Liver (tissue), 9 donors: ENCODE results near the gene ELAVL1. TPM values are rescaled to one million over a fixed set of nuclear protein-coding genes. Genes with fewer than 3 reads are reported as not detected.

Source experiments
- DNase-seq: peaks from one replicate; pipeline ENCODE4 v3.0.0-alpha.2; 2017; ENCODE audit warnings: low spot score
- H3K27ac ChIP-seq, 2 donors: one replicate each; pipeline ENCODE4 v1.7.0; 2013; ENCODE audit warnings: inconsistent platforms in 2 of 2, low read length in 2 of 2, control low read depth in 1 of 2, low read depth in 1 of 2, mild to moderate bottlenecking in 1 of 2
- H3K27me3 ChIP-seq, 4 donors: one replicate each; pipeline versions ENCODE4 v1.6.1 to v1.7.0; 2013; ENCODE audit warnings: low read length in 3 of 4, inconsistent platforms in 1 of 4, mild to moderate bottlenecking in 1 of 4, moderate library complexity in 1 of 4; ENCODE audit not compliant: control insufficient read depth in 4 of 4, insufficient read depth in 4 of 4
- H3K36me3 ChIP-seq, 4 donors: one replicate each; pipeline versions ENCODE4 v1.6.1 to v1.7.0; 2013; ENCODE audit warnings: low read length in 3 of 4, mild to moderate bottlenecking in 3 of 4, low read depth in 1 of 4, moderate library complexity in 1 of 4; ENCODE audit not compliant: control insufficient read depth in 4 of 4, insufficient read depth in 3 of 4
- H3K4me1 ChIP-seq, 4 donors: one replicate each; pipeline versions ENCODE4 v1.6.1 to v1.7.0; 2013; ENCODE audit warnings: low read length in 3 of 4, mild to moderate bottlenecking in 3 of 4, moderate library complexity in 1 of 4; ENCODE audit not compliant: control insufficient read depth in 4 of 4, insufficient read depth in 4 of 4
- H3K4me3 ChIP-seq, 3 donors: one replicate each; pipeline versions ENCODE4 v1.6.1 to v1.7.0; 2013; ENCODE audit warnings: low read length in 3 of 3, control low read depth in 1 of 3, low read depth in 1 of 3, mild to moderate bottlenecking in 1 of 3
- H3K9ac ChIP-seq, 2 donors: one replicate each; pipeline ENCODE4 v1.7.0; 2013; ENCODE audit warnings: low read length in 2 of 2, mild to moderate bottlenecking in 2 of 2, moderate library complexity in 2 of 2, control low read depth in 1 of 2, low read depth in 1 of 2
- H3K9me3 ChIP-seq, 4 donors: one replicate each; pipeline versions ENCODE4 v1.6.1 to v1.7.0; 2013; ENCODE audit warnings: low read length in 3 of 4; ENCODE audit not compliant: control insufficient read depth in 4 of 4
- ATF3 ChIP-seq: IDR thresholded peaks from 2 replicates; pipeline ENCODE4 v1.6.1; 2016; ENCODE audit warnings: antibody characterized with exemption
- CTCF ChIP-seq: fragments of 150-350 bp; IDR thresholded peaks from 2 replicates; pipeline ENCODE4 v1.5.1; 2017; ENCODE audit warnings: improper control_type of control experiment, low read depth, low read length; ENCODE audit not compliant: missing input control
- EGR1 ChIP-seq, 2 donors: IDR thresholded peaks; 2 replicates each; pipeline ENCODE4 v1.6.1; 2016 to 2018; ENCODE audit warnings: antibody characterized with exemption in 2 of 2, low read depth in 2 of 2
- FOXA1 ChIP-seq: IDR thresholded peaks from 2 replicates; pipeline ENCODE4 v1.6.1; 2016; ENCODE audit warnings: antibody characterized with exemption
- FOXA2 ChIP-seq: IDR thresholded peaks from 2 replicates; pipeline ENCODE4 v1.6.1; 2016; ENCODE audit warnings: antibody characterized with exemption
- GABPA ChIP-seq, 2 donors: IDR thresholded peaks in 1 of 2; conservative IDR thresholded peaks in 1 of 2; 2 replicates each; pipeline ENCODE4 v1.6.1; 2016; ENCODE audit warnings: antibody characterized with exemption in 2 of 2, mild to moderate bottlenecking in 1 of 2, moderate library complexity in 1 of 2
- HNF4A ChIP-seq, 2 donors: conservative IDR thresholded peaks; 2 replicates each; pipeline ENCODE4 v1.6.1; 2016; ENCODE audit warnings: antibody characterized with exemption in 2 of 2, mild to moderate bottlenecking in 2 of 2
- HNF4G ChIP-seq: IDR thresholded peaks from 2 replicates; pipeline ENCODE4 v1.6.1; 2016; ENCODE audit warnings: antibody characterized with exemption
- JUND ChIP-seq, 2 donors: IDR thresholded peaks; 2 replicates each; pipeline ENCODE4 v1.6.1; 2016; ENCODE audit warnings: antibody characterized with exemption in 2 of 2
- MAX ChIP-seq: IDR thresholded peaks from 2 replicates; pipeline ENCODE4 v1.6.1; 2016; ENCODE audit warnings: antibody characterized with exemption
- NR2F2 ChIP-seq: IDR thresholded peaks from 2 replicates; pipeline ENCODE4 v1.6.1; 2016; ENCODE audit warnings: antibody characterized with exemption
- RAD21 ChIP-seq, 2 donors: IDR thresholded peaks; 2 replicates each; pipeline ENCODE4 v1.6.1; 2016; ENCODE audit warnings: antibody characterized with exemption in 2 of 2, mild to moderate bottlenecking in 2 of 2
- REST ChIP-seq: IDR thresholded peaks from 2 replicates; pipeline ENCODE4 v1.6.1; 2016; ENCODE audit warnings: antibody characterized with exemption, mild to moderate bottlenecking
- RXRA ChIP-seq, 2 donors: IDR thresholded peaks; 2 replicates each; pipeline ENCODE4 v1.6.1; 2017 to 2018; ENCODE audit warnings: antibody characterized with exemption in 2 of 2, mild to moderate bottlenecking in 1 of 2
- SP1 ChIP-seq: IDR thresholded peaks from 2 replicates; pipeline ENCODE4 v1.6.1; 2018; ENCODE audit warnings: antibody characterized with exemption, mild to moderate bottlenecking
- TAF1 ChIP-seq: conservative IDR thresholded peaks from 2 replicates; pipeline ENCODE4 v1.6.1; 2016; ENCODE audit warnings: antibody characterized with exemption, mild to moderate bottlenecking
- YY1 ChIP-seq: IDR thresholded peaks from 2 replicates; pipeline ENCODE4 v1.6.1; 2016; ENCODE audit warnings: antibody characterized with exemption, mild to moderate bottlenecking
- ZBTB33 ChIP-seq: IDR thresholded peaks from 2 replicates; pipeline ENCODE4 v1.6.1; 2016; ENCODE audit warnings: antibody characterized with exemption
- WGBS: extraction: QIAGEN DNeasy Blood & Tissue Kit; methylation state at CpG from one replicate; pipeline ENCODE4 v1.1.7; 2013; 5-methylcytosine and 5-hydroxymethylcytosine counted together
- polyA plus RNA-seq, 2 donors: library from polyadenylated mRNA; stranded (reverse) in 1 of 2; unstranded in 1 of 2; fragments of 200-250 nt in 1 of 2; fragments of >200 nt in 1 of 2; fragmentation: Nextera tagmentation in 1 of 2; extraction: Ambion mirVana in 1 of 2; gene quantifications; one replicate each; pipeline versions ENCODE4 v1.2.1 to v1.2.3, GENCODE V29; 2013 to 2015
- total RNA-seq, 2 donors: library from RNA; depleted of rRNA; stranded (reverse); fragments of >200 nt; gene quantifications; one replicate each; pipeline ENCODE4 v1.2.3, GENCODE V29; 2014
- donor health status: healthy.
- donor health status: healthy.
- donor health status: healthy.
- donor health status: healthy.
- donor health status: healthy.

ELAVL1 gene
- total and polyA plus RNA-seq, 4 donors: 14.4 to 33.7 (median 19.1) TPM

- no peaks in the 10 kb centered on the region for H3K9me3 ChIP-seq
- DNase-seq: no peak
- TF ChIP-seq ZBTB33 (no peak), MAX (no peak), ATF3 (no peak), HNF4A (conservative IDR thresholded peaks at IDR 0.05) (no peak), REST (no peak), FOXA1 (no peak), FOXA2 (no peak), YY1 (no peak), EGR1 (IDR thresholded peaks at IDR 0.05; ENCODE audit: low read depth in 2 of 2) (no peak), GABPA (IDR thresholded peaks at IDR 0.05 in 1 of 2, conservative IDR thresholded peaks at IDR 0.05 in 1 of 2) (no peak), RAD21 (IDR thresholded peaks at IDR 0.05) (no peak), JUND (IDR thresholded peaks at IDR 0.05) (no peak), NR2F2 (no peak), TAF1 (no peak), RXRA (IDR thresholded peaks at IDR 0.05) (no peak), SP1 (no peak), HNF4G (no peak), CTCF (no peak)
- H3K27ac ChIP-seq: no peak overlapping the region
- peaks cover 0 to 17% (median 14%) of the 10 kb centered on the region in 4 donors for H3K4me1 ChIP-seq
- H3K4me3 ChIP-seq: no peak overlapping the region
- no peaks in the 10 kb centered on the region for H3K27me3 ChIP-seq
- H3K9ac ChIP-seq: no peak overlapping the region
- peaks cover 3 to 47% (median 19%) of the 10 kb centered on the region in 4 donors for H3K36me3 ChIP-seq
- 94% methylated on average over 20 of the region's 20 CpGs for WGBS
These were observed 36.5 kb downstream of the ELAVL1 start for GRCh38 chr19:7968796-7969554.
